ENCODE data around the gene SYCP2L.

GRCh38 chr6:10951675-10952282 is 64.9 kb downstream of the SYCP2L start:
- peak in 1 of 5 experiments; percentile 28 for TF ChIP-seq CTCF (IDR thresholded peaks at IDR 0.05 in 4 of 5, conservative IDR thresholded peaks at IDR 0.05 in 1 of 5)
- no peak for TF ChIP-seq POLR2A (IDR thresholded peaks at IDR 0.05)
